Panc1 (cell line): Measurements from ENCODE around the gene NPAS3. TPM values are rescaled to one million over a fixed set of nuclear protein-coding genes. Genes with fewer than 3 reads are reported as not detected.

Experiments used
- ATAC-seq: fragments of 200-7000 bp; cut with Tn5 transposase; 2 replicates; pipeline ENCODE4 v1.9.1; 2020; ENCODE audit warnings: mild to moderate bottlenecking, moderate library complexity
- BruUV-seq: library from RNA; stranded (reverse); fragments of 400-500 nt; replicated peaks from 2 replicates; lab custom pipeline; 2021; lab: Mats Ljungman, UMichigan
- CTCF ChIA-PET: fragments of 300-600 bp; sonication (Branson Sonifier 250); formaldehyde crosslinking; loops from one replicate; lab custom pipeline; 2022; ENCODE audit warnings: antibody characterized with exemption; lab: Charles Lee
- POLR2A ChIA-PET: fragments of 300-600 bp; sonication (Branson Sonifier 250); formaldehyde crosslinking; loops from one replicate; lab custom pipeline; 2022; ENCODE audit warnings: antibody characterized with exemption; lab: Charles Lee
- DNase-seq: peaks from one replicate; pipeline ENCODE4 v3.0.0-alpha.2; 2010; ENCODE audit warnings: low read depth, low spot score
- H3K27ac ChIP-seq: 2 replicates; pipeline ENCODE4 v1.5.1; 2011; ENCODE audit warnings: mild to moderate bottlenecking, low read length, inconsistent platforms
- H3K27me3 ChIP-seq: fragments of 200-500 bp; sonication (Bioruptor generic); 2 replicates; pipeline ENCODE4 v1.6.0; 2014; ENCODE audit warnings: low read length, inconsistent platforms; ENCODE audit not compliant: control insufficient read depth, insufficient read depth
- H3K36me3 ChIP-seq: fragments of 200-500 bp; sonication (Bioruptor generic); 2 replicates; pipeline ENCODE4 v1.5.1; 2014; ENCODE audit warnings: inconsistent platforms, mild to moderate bottlenecking, low read length, moderate library complexity; ENCODE audit not compliant: control insufficient read depth, insufficient read depth
- H3K4me1 ChIP-seq: 2 replicates; pipeline ENCODE4 v1.5.1; 2011; ENCODE audit warnings: inconsistent platforms, mild to moderate bottlenecking, low read length, moderate library complexity; ENCODE audit not compliant: control insufficient read depth, insufficient read depth
- H3K4me3 ChIP-seq, 2 experiments: 2 replicates each; pipeline ENCODE4 v1.5.1; 2011 to 2012; ENCODE audit warnings: low read depth in 2 of 2, low read length in 2 of 2, mild to moderate bottlenecking in 2 of 2, inconsistent platforms in 1 of 2, moderate library complexity in 1 of 2
- H3K9me3 ChIP-seq: fragments of 200-500 bp; sonication (Bioruptor generic); 2 replicates; pipeline ENCODE4 v1.5.1; 2014; ENCODE audit warnings: low read depth, mild to moderate bottlenecking, inconsistent platforms, low read length, moderate library complexity; ENCODE audit not compliant: control insufficient read depth, insufficient read depth
- POLR2AphosphoS5 ChIP-seq: IDR thresholded peaks from 2 replicates; pipeline ENCODE4 v1.6.1; 2012; ENCODE audit warnings: mild to moderate bottlenecking, low read depth, low read length, moderate library complexity
- SIN3A ChIP-seq: IDR thresholded peaks from 2 replicates; pipeline ENCODE4 v1.6.1; 2012; ENCODE audit warnings: low read depth, mild to moderate bottlenecking, low read length, moderate library complexity, borderline replicate concordance; ENCODE audit not compliant: insufficient read depth
- TCF7L2 ChIP-seq: IDR thresholded peaks from 2 replicates; pipeline ENCODE4 v1.6.1; 2011; ENCODE audit warnings: mild to moderate bottlenecking, low read depth, low read length, inconsistent platforms
- in situ Hi-C: cut with HindIII; loops from 2 replicates; pipeline ENCODE4 v1.10.0; 2016; ENCODE audit warnings: low sequenced_read_pairs, low pct_unique_long_range_greater_than_20kb
- intact Hi-C: fragments of 100-400 bp; cut with micrococcal nuclease; formaldehyde crosslinking; loops from one replicate; pipeline ENCODE4 v1.10.0; 2022; ENCODE audit not compliant: unreplicated experiment
- total RNA-seq: library from RNA; stranded (reverse); gene quantifications from one replicate; pipeline ENCODE4 v1.2.1, GENCODE V29; 2021; ENCODE audit not compliant: unreplicated experiment
- TF ChIP-seq, protein P1 (sequence below): fragments of 450-650 bp; IDR thresholded peaks from 2 replicates; pipeline ENCODE4 v1.5.1; 2017; ENCODE audit warnings: mild to moderate bottlenecking
- TF ChIP-seq, protein P2 (sequence below), 2 experiments: IDR thresholded peaks; 2 replicates each; pipeline ENCODE4 v1.6.1; 2011 to 2012; ENCODE audit warnings: low read depth in 2 of 2, control low read depth in 1 of 2, low read length in 1 of 2, mild to moderate bottlenecking in 1 of 2, moderate library complexity in 1 of 2; ENCODE audit not compliant: insufficient read depth in 1 of 2

The NPAS3 gene
- total RNA-seq, 1 experiment from 2014 or later = 0.23 TPM

DNA sequence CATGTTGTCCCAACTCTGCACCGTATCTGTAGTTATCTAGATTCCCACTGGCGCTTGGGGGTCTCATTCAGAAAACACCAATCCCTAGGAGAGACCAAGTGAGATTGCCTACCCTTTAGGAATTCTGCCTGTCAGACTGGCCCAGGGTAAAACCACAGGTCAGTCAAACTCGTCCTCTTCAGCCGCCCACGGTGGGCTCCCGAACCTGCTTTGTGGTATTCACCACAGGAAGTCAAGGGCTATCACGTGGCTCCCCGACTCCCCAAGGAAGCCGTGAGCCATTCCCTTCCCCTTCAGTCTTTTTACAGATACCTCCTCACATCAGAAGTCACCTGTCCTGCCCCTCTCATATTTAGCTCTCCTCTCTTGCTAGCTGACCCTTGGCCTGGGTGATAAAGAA is 852.3 kb downstream of the NPAS3 start:
- in situ Hi-C loops = no loop called here
- POLR2A ChIA-PET = no interaction called here
- no peaks in the 10 kb centered on the region for H3K9me3 ChIP-seq
- no peaks in the 10 kb centered on the region; the same call in 1 of the 2 replicates for H3K27me3 ChIP-seq
- CTCF ChIA-PET = interaction anchor here (0.6 kb wide), 1 partner anchor 307 kb away, joined by 3 read pairs; no protein-coding TSS in a partner anchor
- no peak overlapping the region for H3K27ac ChIP-seq
- intact Hi-C loops = loop anchor here (5.0 kb wide), 1 partner anchor 1079 kb away; no protein-coding TSS in a partner anchor
- DNase-seq (no peak), ATAC-seq (no peak)
- H3K4me1 ChIP-seq = no peaks in the 10 kb centered on the region
- H3K36me3 ChIP-seq = no peaks in the 10 kb centered on the region
- no TSS peak for BruUV-seq
- no peak overlapping the region for H3K4me3 ChIP-seq
- TF ChIP-seq TCF7L2 (no peak), SIN3A (no peak), POLR2AphosphoS5 (no peak)
- TF ChIP-seq, protein P1, sequence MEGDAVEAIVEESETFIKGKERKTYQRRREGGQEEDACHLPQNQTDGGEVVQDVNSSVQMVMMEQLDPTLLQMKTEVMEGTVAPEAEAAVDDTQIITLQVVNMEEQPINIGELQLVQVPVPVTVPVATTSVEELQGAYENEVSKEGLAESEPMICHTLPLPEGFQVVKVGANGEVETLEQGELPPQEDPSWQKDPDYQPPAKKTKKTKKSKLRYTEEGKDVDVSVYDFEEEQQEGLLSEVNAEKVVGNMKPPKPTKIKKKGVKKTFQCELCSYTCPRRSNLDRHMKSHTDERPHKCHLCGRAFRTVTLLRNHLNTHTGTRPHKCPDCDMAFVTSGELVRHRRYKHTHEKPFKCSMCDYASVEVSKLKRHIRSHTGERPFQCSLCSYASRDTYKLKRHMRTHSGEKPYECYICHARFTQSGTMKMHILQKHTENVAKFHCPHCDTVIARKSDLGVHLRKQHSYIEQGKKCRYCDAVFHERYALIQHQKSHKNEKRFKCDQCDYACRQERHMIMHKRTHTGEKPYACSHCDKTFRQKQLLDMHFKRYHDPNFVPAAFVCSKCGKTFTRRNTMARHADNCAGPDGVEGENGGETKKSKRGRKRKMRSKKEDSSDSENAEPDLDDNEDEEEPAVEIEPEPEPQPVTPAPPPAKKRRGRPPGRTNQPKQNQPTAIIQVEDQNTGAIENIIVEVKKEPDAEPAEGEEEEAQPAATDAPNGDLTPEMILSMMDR = no peak
- TF ChIP-seq, protein P2, sequence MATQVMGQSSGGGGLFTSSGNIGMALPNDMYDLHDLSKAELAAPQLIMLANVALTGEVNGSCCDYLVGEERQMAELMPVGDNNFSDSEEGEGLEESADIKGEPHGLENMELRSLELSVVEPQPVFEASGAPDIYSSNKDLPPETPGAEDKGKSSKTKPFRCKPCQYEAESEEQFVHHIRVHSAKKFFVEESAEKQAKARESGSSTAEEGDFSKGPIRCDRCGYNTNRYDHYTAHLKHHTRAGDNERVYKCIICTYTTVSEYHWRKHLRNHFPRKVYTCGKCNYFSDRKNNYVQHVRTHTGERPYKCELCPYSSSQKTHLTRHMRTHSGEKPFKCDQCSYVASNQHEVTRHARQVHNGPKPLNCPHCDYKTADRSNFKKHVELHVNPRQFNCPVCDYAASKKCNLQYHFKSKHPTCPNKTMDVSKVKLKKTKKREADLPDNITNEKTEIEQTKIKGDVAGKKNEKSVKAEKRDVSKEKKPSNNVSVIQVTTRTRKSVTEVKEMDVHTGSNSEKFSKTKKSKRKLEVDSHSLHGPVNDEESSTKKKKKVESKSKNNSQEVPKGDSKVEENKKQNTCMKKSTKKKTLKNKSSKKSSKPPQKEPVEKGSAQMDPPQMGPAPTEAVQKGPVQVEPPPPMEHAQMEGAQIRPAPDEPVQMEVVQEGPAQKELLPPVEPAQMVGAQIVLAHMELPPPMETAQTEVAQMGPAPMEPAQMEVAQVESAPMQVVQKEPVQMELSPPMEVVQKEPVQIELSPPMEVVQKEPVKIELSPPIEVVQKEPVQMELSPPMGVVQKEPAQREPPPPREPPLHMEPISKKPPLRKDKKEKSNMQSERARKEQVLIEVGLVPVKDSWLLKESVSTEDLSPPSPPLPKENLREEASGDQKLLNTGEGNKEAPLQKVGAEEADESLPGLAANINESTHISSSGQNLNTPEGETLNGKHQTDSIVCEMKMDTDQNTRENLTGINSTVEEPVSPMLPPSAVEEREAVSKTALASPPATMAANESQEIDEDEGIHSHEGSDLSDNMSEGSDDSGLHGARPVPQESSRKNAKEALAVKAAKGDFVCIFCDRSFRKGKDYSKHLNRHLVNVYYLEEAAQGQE (IDR thresholded peaks at IDR 0.05; ENCODE audit: insufficient read depth in 1 of 2, low read depth in 2 of 2, low read length in 1 of 2) = no peak

DNA sequence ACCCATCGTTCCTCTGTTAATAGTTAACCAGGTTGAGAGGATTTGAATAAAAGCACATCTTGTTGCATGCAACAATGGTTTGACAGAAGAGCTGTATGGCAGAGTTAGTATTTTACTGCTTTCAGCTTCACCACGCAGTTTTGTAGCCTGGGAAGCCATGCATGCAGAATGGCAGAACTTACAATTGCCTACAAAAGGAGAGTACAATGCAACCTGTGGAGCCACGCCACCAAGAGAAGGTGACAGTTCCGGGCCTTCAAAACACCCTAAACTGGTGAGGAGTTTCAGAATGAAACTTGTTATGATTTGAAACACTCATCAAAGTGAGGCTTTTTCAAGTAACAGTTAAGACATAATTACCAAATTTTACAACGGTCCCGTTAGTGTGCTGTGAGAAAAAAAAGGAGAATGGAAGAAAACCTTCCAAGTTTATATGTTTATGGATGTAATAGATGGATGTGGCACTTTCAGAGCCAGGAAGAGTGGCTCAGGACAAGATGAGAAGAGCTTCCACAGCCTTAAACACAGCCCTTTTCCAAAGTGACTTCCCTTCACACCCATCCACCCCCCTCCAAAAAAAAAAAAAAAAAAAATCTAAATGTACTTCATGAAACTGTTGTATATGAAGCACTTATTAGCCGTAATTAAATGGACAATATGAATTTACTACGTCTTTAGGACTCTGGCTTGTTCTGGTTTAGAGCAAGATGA is 853.5 kb downstream of the NPAS3 start:
- BruUV-seq = no TSS peak
- ATAC-seq = no peak

More for the DNA sequence above, 853.5 kb downstream of the NPAS3 start:
- CTCF ChIA-PET = interaction anchor here (0.6 to 1.1 kb wide), 3 partner anchors 11 to 1223 kb away, joined by 3 to 4 read pairs (median 4); no protein-coding TSS in a partner anchor
- in situ Hi-C loops = no loop called here
- intact Hi-C loops = loop anchor here (2.0 to 5.0 kb wide), 2 partner anchors 1080 to 1215 kb away; no protein-coding TSS in a partner anchor
- H3K27ac ChIP-seq = no peak overlapping the region
- H3K9me3 ChIP-seq = no peaks in the 10 kb centered on the region
- no peaks in the 10 kb centered on the region; the same call in 1 of the 2 replicates for H3K27me3 ChIP-seq
- no peaks in the 10 kb centered on the region for H3K36me3 ChIP-seq
- POLR2A ChIA-PET = no interaction called here
- no peak for DNase-seq
- TF ChIP-seq, protein P2 (IDR thresholded peaks at IDR 0.05; ENCODE audit: insufficient read depth in 1 of 2, low read depth in 2 of 2, low read length in 1 of 2) = no peak
- H3K4me3 ChIP-seq = no peak overlapping the region
- no peaks in the 10 kb centered on the region for H3K4me1 ChIP-seq
